ENCODE results near the gene ASMT. TPM values are rescaled to one million over a fixed set of nuclear protein-coding genes. Genes with fewer than 3 reads are reported as not detected.

Gene ASMT
- total RNA-seq, 1 experiment from 2014 or later: not detected

DNA sequence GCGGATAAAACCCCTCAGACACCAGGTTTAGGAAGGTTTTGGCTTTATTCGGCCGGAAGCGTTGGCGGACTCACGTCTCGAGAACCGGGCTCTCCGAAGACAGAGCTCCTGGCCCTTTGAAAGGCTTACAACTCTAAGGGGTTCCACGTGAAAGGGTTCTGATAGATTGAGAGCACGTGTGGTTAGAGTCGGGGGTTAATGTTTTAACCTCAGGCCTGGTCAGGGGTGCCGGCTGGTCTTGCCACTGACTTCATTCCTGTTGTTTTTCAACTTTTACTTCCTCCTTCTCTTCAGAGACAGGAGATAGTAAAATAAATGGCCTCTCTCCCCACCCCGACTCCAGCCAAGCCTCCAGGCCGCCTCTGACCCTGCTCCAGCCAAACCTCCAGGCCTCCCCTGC, 4.7 kb upstream of the ASMT start:
- intact Hi-C loops (cut with micrococcal nuclease): no loop called here
- ChIA-PET CTCF (no interaction called here), RAD21 (ENCODE audit: low non-redundant PET in 1 of 2, low total read pairs in 2 of 2, uncharacterized antibody in 2 of 2, unreplicated experiment in 2 of 2) (no interaction called here), POLR2A (no interaction called here)
- Histone ChIP-seq H3K4me2 (ENCODE audit: low read length) (no peak overlapping the region), H4K20me1 (ENCODE audit: insufficient read depth) (no peaks in the 10 kb centered on the region), H3K9me2 (ENCODE audit: insufficient read depth) (no peaks in the 10 kb centered on the region), H3K9me3 (ENCODE audit: control insufficient read depth in 1 of 2, insufficient read depth in 1 of 2, low read depth in 1 of 2, low read length in 2 of 2) (no peaks in the 10 kb centered on the region), H3K27me3 (ENCODE audit: insufficient read depth, low read length) (no peaks in the 10 kb centered on the region), H3K4me3 (replicated peaks in 1 of 2; ENCODE audit: low read depth in 1 of 2, low read length in 2 of 2) (no peak overlapping the region), H3K79me2 (ENCODE audit: insufficient read depth, low read length) (no peaks in the 10 kb centered on the region), H3K4me1 (ENCODE audit: control insufficient read depth in 1 of 2, insufficient read depth in 2 of 2, low read length in 2 of 2) (no peaks in the 10 kb centered on the region), H3K36me3 (ENCODE audit: control insufficient read depth in 1 of 2, insufficient read depth in 2 of 2, low read length in 2 of 2) (no peaks in the 10 kb centered on the region), H3K27ac (ENCODE audit: low read depth, low read length) (no peak overlapping the region), H3K9ac (ENCODE audit: low read length) (no peak overlapping the region), H2AFZ (ENCODE audit: low read depth, low read length, poor library complexity, severe bottlenecking) (no peak overlapping the region)
- ATAC-seq: no peak
- no TSS peak for BruUV-seq (replicated peaks)
- no peak for TF ChIP-seq CBX3 (IDR thresholded peaks at IDR 0.05; ENCODE audit: low read depth)
- TF ChIP-seq MAX (IDR thresholded peaks at IDR 0.05): no peak
- TF ChIP-seq ELF1 (IDR thresholded peaks at IDR 0.05; ENCODE audit: borderline replicate concordance, low read depth): no peak
- TF ChIP-seq SRF (IDR thresholded peaks at IDR 0.05; ENCODE audit: low read depth): no peak
- no peak for TF ChIP-seq ZFX (IDR thresholded peaks at IDR 0.05)
- TF ChIP-seq EGR1 (IDR thresholded peaks at IDR 0.05; ENCODE audit: low read depth): no peak
- TF ChIP-seq, protein P1, sequence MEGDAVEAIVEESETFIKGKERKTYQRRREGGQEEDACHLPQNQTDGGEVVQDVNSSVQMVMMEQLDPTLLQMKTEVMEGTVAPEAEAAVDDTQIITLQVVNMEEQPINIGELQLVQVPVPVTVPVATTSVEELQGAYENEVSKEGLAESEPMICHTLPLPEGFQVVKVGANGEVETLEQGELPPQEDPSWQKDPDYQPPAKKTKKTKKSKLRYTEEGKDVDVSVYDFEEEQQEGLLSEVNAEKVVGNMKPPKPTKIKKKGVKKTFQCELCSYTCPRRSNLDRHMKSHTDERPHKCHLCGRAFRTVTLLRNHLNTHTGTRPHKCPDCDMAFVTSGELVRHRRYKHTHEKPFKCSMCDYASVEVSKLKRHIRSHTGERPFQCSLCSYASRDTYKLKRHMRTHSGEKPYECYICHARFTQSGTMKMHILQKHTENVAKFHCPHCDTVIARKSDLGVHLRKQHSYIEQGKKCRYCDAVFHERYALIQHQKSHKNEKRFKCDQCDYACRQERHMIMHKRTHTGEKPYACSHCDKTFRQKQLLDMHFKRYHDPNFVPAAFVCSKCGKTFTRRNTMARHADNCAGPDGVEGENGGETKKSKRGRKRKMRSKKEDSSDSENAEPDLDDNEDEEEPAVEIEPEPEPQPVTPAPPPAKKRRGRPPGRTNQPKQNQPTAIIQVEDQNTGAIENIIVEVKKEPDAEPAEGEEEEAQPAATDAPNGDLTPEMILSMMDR (IDR thresholded peaks at IDR 0.05 in 2 of 3, conservative IDR thresholded peaks at IDR 0.05 in 1 of 3; ENCODE audit: borderline replicate concordance in 1 of 3, insufficient read depth in 1 of 3, low read depth in 2 of 3, low read length in 2 of 3): no peak
- no peak for TF ChIP-seq CEBPB (IDR thresholded peaks at IDR 0.05; ENCODE audit: low read depth)
- TF ChIP-seq YY1 (IDR thresholded peaks at IDR 0.05; ENCODE audit: extremely low read depth, insufficient replicate concordance, low read depth, low read length): no peak
- no peak for TF ChIP-seq ZBTB33 (IDR thresholded peaks at IDR 0.05; ENCODE audit: extremely low read depth, insufficient replicate concordance, low read length)
- TF ChIP-seq EZH2 (IDR thresholded peaks at IDR 0.05): no peak
- TF ChIP-seq, protein P2, sequence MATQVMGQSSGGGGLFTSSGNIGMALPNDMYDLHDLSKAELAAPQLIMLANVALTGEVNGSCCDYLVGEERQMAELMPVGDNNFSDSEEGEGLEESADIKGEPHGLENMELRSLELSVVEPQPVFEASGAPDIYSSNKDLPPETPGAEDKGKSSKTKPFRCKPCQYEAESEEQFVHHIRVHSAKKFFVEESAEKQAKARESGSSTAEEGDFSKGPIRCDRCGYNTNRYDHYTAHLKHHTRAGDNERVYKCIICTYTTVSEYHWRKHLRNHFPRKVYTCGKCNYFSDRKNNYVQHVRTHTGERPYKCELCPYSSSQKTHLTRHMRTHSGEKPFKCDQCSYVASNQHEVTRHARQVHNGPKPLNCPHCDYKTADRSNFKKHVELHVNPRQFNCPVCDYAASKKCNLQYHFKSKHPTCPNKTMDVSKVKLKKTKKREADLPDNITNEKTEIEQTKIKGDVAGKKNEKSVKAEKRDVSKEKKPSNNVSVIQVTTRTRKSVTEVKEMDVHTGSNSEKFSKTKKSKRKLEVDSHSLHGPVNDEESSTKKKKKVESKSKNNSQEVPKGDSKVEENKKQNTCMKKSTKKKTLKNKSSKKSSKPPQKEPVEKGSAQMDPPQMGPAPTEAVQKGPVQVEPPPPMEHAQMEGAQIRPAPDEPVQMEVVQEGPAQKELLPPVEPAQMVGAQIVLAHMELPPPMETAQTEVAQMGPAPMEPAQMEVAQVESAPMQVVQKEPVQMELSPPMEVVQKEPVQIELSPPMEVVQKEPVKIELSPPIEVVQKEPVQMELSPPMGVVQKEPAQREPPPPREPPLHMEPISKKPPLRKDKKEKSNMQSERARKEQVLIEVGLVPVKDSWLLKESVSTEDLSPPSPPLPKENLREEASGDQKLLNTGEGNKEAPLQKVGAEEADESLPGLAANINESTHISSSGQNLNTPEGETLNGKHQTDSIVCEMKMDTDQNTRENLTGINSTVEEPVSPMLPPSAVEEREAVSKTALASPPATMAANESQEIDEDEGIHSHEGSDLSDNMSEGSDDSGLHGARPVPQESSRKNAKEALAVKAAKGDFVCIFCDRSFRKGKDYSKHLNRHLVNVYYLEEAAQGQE (IDR thresholded peaks at IDR 0.05; ENCODE audit: low read depth): no peak
- no peak for TF ChIP-seq ATF3 (IDR thresholded peaks at IDR 0.05)
- DNase-seq (ENCODE audit: low read depth, low spot score): no peak
